DMS114 treated with DMSO at 0.1 percent for 48 hours (cell line): Measurements from ENCODE around the gene PKMYT1.

Experiments
- DNase-seq: peaks from one replicate; lab custom pipeline; 2025; ENCODE audit not compliant: unreplicated experiment; lab: John Stamatoyannopoulos, UW

PKMYT1 gene

GRCh38 chr16:2974319-2975056 is 5.8 kb downstream of the PKMYT1 start:
- no peak for DNase-seq

- no peak for DNase-seq
Observed at GRCh38 chr16:2973605-2974318, 6.5 kb downstream of the PKMYT1 start.

- no peak for DNase-seq
Observed at GRCh38 chr16:2973093-2973492, 7.2 kb downstream of the PKMYT1 start.

- no peak for DNase-seq
Observed at GRCh38 chr16:2971985-2972784, 8.1 kb downstream of the PKMYT1 start.

- no peak for DNase-seq
Observed at GRCh38 chr16:2971134-2971984, 8.9 kb downstream of the PKMYT1 start.

- no peak for DNase-seq
Observed at GRCh38 chr16:2970563-2970962, 9.7 kb downstream of the PKMYT1 start.

GRCh38 chr16:2969545-2970521 is 10.4 kb downstream of the PKMYT1 start:
- peak; percentile 26 for DNase-seq

GRCh38 chr16:2968738-2969544 is 11.3 kb downstream of the PKMYT1 start, which contains the start of gene PAQR4:
PAQR4 (plus strand) TSS chr16:2969348; CDS start chr16:2969675, 327 bp downstream.
- DNase-seq: peak; percentile 72

GRCh38 chr16:2968368-2968737 is 11.9 kb downstream of the PKMYT1 start:
- DNase-seq: no peak

GRCh38 chr16:2967721-2968161 is 12.5 kb downstream of the PKMYT1 start:
- DNase-seq: no peak

GRCh38 chr16:2967211-2967631 is 13.0 kb downstream of the PKMYT1 start:
- no peak for DNase-seq

GRCh38 chr16:2966808-2967191 is 13.4 kb downstream of the PKMYT1 start:
- DNase-seq: no peak

GRCh38 chr16:2966043-2966807 is 14.0 kb downstream of the PKMYT1 start:
- no peak for DNase-seq

GRCh38 chr16:2964475-2965336 is 15.5 kb downstream of the PKMYT1 start:
- peak; percentile 50 for DNase-seq

GRCh38 chr16:2963723-2964474 is 16.3 kb downstream of the PKMYT1 start, which contains the start of gene KREMEN2:
KREMEN2 (plus strand) TSS chr16:2964275; CDS start chr16:2964521, 246 bp downstream.
- DNase-seq: peak; percentile 66

GRCh38 chr16:2963074-2963722 is 17.0 kb downstream of the PKMYT1 start:
- DNase-seq: no peak
